Mucosa of gallbladder (tissue), 1 donor: ENCODE results near the gene GRXCR2. TPM values are rescaled to one million over a fixed set of nuclear protein-coding genes. Genes with fewer than 3 reads are reported as not detected.
"Not testable (repeated sequence)": the region's sequence is repeated elsewhere in the genome, so short reads cannot be mapped to it uniquely, and the experiment has no call there.

ENCODE experiments used
- DNase-seq: peaks from one replicate; pipeline ENCODE4 v3.0.0-alpha.2; 2020; ENCODE audit warnings: low spot score
- total RNA-seq: library from RNA; stranded (reverse); gene quantifications from one replicate; pipeline ENCODE4 v1.2.1, GENCODE V29; 2021
- donor health status: DM: no; HTN: no; CAD: no.

GRXCR2 gene, protein sequence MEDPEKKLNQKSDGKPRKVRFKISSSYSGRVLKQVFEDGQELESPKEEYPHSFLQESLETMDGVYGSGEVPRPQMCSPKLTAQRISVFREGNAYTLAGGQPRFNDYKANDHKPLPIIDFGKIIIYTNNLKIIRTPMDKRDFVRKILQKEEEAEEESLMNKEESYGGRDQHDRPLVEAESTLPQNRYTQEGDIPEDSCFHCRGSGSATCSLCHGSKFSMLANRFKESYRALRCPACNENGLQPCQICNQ
- total RNA-seq: not detected

DNA sequence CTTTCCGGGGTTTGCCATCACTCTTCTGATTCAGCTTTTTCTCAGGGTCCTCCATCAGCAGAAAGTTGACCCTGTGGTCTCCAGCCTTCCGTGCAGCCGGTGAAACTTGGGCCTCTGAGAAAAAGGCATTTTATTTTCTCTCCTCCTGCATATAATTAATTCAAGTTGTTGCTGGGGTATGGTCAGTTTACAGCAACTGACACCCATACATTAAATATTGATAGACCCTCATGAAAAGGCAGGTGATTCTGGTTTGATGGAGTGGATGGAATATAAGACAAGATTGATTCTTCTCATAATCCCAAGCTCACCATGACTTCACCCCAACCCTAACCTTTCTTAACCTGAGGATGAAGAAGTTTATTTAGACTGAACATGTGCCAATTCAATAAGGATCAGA, at the start of gene GRXCR2:
Gene GRXCR2, minus strand, starts transcription at position 101 of the 400 bp plus-strand sequence. Its CDS starts 46 bp downstream, at position 55.
- DNase-seq: no peak

DNA sequence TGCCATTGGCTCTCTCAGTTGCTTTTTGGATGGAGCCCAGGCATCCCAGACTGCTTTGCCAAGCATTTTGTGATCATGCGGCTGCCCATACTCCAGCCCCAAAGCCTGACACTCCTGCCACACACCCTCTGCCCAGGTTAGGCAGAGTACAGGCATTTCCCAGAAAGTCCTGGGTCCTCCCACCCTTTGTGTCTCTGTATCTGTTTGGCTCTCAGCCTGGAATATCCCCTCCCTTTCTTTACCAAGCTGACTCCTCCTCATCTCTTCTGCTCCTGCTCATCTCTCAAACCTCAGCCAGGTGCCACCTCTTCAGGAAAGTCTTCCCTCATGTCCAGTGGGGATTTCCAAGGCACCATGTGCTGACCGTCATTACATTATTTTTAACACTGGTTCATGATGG, 49.2 kb upstream of the GRXCR2 start:
- no peak for DNase-seq

GRCh38 chr5:145921211-145921610, 48.4 kb upstream of the GRXCR2 start:
- no peak for DNase-seq

DNA sequence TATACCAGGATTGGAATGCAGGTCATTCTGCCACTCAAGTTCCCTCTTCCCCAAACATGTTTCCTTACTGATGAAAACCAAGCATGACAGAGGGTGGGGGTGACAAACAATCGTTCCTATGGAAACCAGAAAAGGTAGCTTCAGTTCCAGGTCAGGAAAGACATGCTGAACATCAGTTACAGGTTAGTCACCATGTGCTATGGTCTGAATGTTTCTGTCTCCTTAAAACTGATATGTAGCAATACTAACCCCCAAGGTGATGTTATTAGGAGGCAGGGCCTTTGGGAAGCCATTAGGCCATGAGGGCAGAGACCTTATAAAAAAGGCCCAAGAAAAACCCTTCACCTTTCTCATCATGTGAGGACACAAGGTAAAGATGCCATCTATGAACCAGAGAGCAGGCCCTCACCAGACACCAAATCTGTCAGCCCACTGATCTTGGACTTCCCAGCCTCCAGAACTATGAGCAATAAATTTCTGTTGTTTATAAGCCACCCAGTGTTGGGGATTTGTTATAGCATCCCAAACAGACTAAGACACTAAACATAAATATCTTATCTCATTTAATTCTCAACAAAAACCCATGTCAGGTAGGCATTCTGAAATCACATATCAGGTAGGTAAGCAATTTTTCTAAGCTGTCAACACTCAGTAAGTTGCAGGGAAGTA, 47.9 kb upstream of the GRXCR2 start:
- DNase-seq: no peak

- no peak for DNase-seq
These were observed 46.6 kb upstream of the GRXCR2 start for GRCh38 chr5:145919413-145919812.

GRCh38 chr5:145918397-145918796, 45.6 kb upstream of the GRXCR2 start:
- no peak for DNase-seq

- no peak for DNase-seq
These were observed 44.5 kb upstream of the GRXCR2 start for GRCh38 chr5:145917288-145917687.

- DNase-seq: no peak
These were observed 43.3 kb upstream of the GRXCR2 start for GRCh38 chr5:145915970-145916638.

GRCh38 chr5:145913701-145914100, 40.9 kb upstream of the GRXCR2 start:
- DNase-seq: no peak

DNA sequence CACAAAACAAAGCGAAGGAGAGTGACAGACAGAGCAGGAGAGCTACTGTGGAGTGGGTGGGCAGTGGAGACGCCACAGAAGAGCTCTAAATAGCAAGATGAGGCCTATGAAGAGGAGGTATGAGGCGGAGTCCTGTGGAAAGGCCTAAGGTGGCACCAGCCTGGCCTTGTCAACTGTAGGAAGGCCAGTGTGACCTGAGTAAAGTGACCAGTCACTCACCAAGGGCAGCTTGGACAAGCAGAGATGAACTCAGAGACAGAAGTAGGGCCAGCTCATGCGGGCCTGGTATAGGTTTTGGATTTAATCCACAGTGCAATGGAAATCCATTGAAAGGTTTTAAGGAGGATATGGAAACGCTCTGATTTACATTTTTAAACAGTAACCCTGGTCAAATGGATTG, 39.8 kb upstream of the GRXCR2 start:
- DNase-seq: no peak

DNA sequence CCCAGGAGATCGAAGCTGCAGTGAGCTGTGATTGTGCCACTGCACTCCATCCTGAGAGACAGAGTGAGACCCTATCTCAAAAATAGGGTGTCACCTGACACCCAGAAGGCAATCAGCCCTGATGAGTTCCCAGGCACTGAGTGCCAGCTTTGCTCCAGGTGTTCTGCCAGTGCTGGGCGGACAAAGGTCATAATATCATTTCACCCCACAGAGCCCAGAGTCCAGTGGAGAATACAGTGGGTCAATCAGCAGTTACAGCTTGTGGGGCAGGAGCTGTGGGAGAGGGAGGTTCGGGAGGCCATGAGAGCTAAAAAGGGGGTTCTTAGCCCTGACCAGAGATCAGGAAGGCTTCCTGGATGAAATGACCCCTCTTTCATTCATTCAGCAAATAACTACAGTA, 39.2 kb upstream of the GRXCR2 start:
- DNase-seq: no peak

DNA sequence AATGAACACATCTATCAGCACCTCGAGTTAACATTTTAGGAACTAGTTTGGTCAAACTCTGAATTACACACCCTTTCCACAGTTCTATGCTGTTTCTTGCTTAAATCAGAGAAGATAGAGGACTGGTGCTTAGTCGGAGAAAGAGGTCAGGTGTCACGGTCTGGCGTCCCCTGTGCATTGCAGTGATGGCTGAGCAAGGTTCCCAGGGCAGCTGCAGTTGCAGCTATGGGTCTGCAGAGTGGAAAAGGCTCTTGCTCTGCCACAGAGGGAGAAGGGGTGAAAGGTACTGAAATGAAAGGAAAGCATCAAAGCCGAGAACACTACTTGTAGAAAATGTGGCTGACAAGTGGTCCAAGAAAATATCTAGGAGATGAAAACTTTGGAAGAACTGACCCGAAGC, 38.4 kb upstream of the GRXCR2 start:
- DNase-seq: no peak

- DNase-seq: no peak
These were observed 35.6 kb upstream of the GRXCR2 start for GRCh38 chr5:145908206-145908960.

DNA sequence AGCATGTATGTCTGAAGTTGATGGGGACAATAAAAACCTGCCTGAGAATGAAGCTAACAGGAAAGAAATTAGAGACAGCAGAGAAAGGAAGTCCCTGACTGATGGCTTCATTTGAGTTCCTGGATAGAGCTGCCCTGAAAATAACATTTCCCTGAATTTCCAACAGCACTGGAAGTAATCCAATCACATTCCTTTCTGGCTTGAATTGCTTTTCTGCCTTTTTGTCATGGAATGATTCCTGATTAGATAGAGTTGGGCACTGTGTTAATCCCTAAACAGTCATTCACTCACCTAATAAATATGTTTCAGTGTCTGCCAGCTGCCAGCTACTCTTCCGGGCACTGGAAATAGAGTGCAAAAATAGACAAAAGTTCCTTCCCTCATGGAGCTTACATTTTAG, 33.6 kb upstream of the GRXCR2 start:
- DNase-seq: no peak

- DNase-seq: no peak
These were observed 31.9 kb upstream of the GRXCR2 start for GRCh38 chr5:145904743-145905142.

DNA sequence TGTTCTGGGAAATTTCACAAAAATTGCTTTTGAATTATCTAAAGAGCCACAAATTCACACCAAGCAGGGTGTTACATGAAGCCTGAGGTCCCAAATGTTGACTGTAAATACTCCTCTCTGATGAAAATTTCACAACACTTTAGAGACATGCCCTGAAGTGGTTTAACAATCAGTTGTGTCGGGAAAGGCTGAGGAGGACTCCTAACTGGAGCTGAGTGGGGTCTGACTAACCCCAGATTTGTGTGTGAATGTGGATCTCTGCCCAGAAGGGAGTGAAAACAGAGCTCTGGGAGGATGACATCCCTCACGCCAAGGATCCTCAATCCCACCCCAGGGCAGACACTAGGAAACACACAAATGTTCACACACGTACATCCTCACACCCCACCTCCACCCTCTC, 31.1 kb upstream of the GRXCR2 start:
- no peak for DNase-seq

- DNase-seq: no peak
These were observed 30.3 kb upstream of the GRXCR2 start for GRCh38 chr5:145903113-145903512.

- no peak for DNase-seq
These were observed 29.6 kb upstream of the GRXCR2 start for GRCh38 chr5:145902421-145902820.

DNA sequence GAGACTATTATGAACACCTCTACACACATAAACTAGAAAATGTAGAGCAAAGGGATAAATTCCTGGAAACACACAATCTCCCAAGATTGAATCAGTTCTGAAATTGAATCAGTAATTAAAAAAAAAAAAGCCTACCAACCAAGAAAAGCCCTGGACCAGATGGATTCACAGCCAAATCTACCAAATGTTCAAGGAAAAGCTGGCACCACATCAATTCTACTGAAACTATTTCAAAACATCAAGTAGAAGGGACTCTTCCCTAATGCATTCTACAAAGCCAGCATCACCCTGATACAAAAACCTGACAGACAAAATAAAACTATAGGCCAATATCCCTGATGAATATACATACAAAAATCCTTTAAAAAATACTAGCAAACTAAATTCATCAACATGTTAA, 25.4 kb upstream of the GRXCR2 start:
- no peak for DNase-seq

GRCh38 chr5:145891378-145891777, 18.6 kb upstream of the GRXCR2 start:
- not testable (repeated sequence) for DNase-seq

DNA sequence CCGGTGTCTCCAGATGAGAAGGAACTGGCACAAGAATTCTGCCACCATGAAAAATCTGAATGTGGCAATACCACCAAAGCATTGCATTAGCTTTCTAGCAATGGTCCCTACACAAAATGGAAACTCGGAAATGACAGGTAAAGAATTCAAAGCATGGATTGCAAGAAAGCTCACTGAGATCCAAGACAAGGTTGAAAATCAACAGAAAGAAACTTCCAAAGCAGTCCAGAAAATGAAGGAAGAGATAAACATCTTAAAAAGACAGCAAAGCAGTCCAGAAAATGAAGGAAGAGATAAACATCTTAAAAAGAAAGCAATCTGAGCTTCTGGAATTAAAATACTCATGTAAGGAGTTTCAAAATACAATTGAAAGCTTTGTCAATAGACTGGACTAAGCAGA, 16.8 kb upstream of the GRXCR2 start:
- DNase-seq: no peak

DNA sequence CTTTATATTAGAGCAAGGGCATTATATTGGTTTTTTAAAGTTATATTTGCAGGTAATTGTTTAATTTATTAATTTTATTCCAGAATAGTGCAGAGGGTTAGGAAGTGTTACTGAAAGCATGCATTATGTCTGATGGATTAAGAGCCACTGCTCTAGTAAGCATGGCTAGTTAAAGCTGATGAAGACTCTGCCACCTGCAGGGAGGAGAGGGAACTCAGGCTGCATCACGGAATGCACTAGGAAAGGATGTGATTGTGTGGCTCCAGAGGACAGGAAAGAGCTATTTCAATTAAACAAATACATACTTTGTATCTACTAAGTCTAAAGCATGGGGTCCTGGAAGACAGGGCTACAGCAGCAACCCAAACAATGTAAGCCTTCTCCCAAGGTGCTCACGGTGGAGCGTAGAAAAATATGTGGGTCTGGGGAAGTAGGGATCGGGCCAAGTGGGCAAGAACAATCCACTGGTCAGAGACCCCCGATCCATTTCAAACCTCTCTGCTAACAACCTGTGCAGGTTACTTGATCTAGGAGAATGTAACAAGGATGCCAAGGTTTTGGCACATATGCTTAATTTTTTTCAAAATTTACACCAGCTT, 15.3 kb upstream of the GRXCR2 start:
- DNase-seq: peak; percentile 71
